Pancreas (tissue), 10 donors: ENCODE measurements around the gene DENND1B. TPM values are rescaled to one million over a fixed set of nuclear protein-coding genes. Genes with fewer than 3 reads are reported as not detected.

Experiments used
- ATAC-seq, 4 donors: fragments of 200-7000 bp; cut with Tn5 transposase; one replicate each; pipeline versions ENCODE4 v1.8.0 to v1.9.1; 2020; ENCODE audit warnings: mild to moderate bottlenecking in 4 of 4, moderate library complexity in 4 of 4
- DNase-seq, 6 donors: peaks; one replicate each; pipeline ENCODE4 v3.0.0-alpha.2; 2020
- FAIRE-seq: peaks from 2 replicates; lab custom pipeline; 2012; peaks lifted over from hg19 to GRCh38; lab: Jason Lieb, UNC
- H3K27ac ChIP-seq, 4 donors: fragments of 200-600 bp; sonication (generic); 1 replicate in 3 of 4; 2 replicates in 1 of 4; pipeline versions ENCODE4 v1.5.0 to v1.8.0; 2020
- H3K27me3 ChIP-seq, 4 donors: fragments of 200-600 bp; one replicate each; pipeline ENCODE4 v1.8.0; 2021
- H3K36me3 ChIP-seq, 3 donors: fragments of 200-600 bp; sonication (generic) in 1 of 3; one replicate each; pipeline versions ENCODE4 v1.5.0 to v1.8.0; 2020 to 2021
- H3K4me1 ChIP-seq, 3 donors: fragments of 200-600 bp; one replicate each; pipeline ENCODE4 v1.8.0; 2021
- H3K4me3 ChIP-seq, 4 donors: fragments of 200-600 bp; sonication (generic) in 2 of 4; one replicate each; pipeline versions ENCODE4 v1.5.0 to v1.8.0; 2020 to 2021
- H3K9me3 ChIP-seq, 4 donors: fragments of 200-600 bp; one replicate each; pipeline ENCODE4 v1.8.0; 2021
- CTCF ChIP-seq, 4 donors: fragments of 200-600 bp; sonication (generic) in 3 of 4; IDR thresholded peaks; one replicate each; pipeline versions ENCODE4 v1.5.0 to v1.8.0; 2021; ENCODE audit warnings: antibody characterized with exemption in 4 of 4
- WGBS, 2 donors: extraction: QIAGEN DNeasy Blood & Tissue Kit; methylation state at CpG; one replicate each; pipeline ENCODE4 v1.1.7; 2013; 5-methylcytosine and 5-hydroxymethylcytosine counted together
- intact Hi-C, 3 donors: fragments of 100-400 bp; cut with DNase I; formaldehyde crosslinking; loops; one replicate each; pipeline versions ENCODE4 v1.11.1 to v1.14.2; 2022
- polyA plus RNA-seq, 2 donors: library from polyadenylated mRNA; stranded (reverse); fragments of 200-250 nt; gene quantifications; one replicate each; pipeline ENCODE4 v1.2.3, GENCODE V29; 2013
- total RNA-seq, 6 donors: library from RNA; stranded (reverse); fragmentation: NEBNext Ultra II Directional in 4 of 6; extraction: Animal tissue kit (Norgen Biotek cat#: 25700) in 4 of 6; gene quantifications; one replicate each; pipeline versions ENCODE4 v1.2.1 to v1.2.4, GENCODE V29; 2021 to 2023
- donor health status: healthy with polysubstance abuse.
- donor health status: DM: no; HTN: no; CAD: no; lungs with moderate emphysema.
- donor health status: DM: no; HTN: no; CAD: no.
- donor health status: control.
- donor health status: control.
- donor health status: Bipolar disorder and iron deficiency.
- donor health status: DM: yes; HTN: yes; CAD: no.
- donor health status: DM: no; HTN: no; CAD: no.
- donor health status: DM: no; HTN: no; CAD: no.
- donor health status: DM: yes; HTN: yes; CAD: no.

DENND1B gene
- total and polyA plus RNA-seq, 8 donors = 3.1 to 16.8 (median 11.1) TPM

- intact Hi-C loops = loop anchor here in 2 of 3 donors (10.0 kb wide), 2 partner anchors 250 to 260 kb away; no protein-coding TSS in a partner anchor
- Histone ChIP-seq H3K36me3 (no peaks in the 10 kb centered on the region), H3K4me3 (no peak overlapping the region), H3K9me3 (no peaks in the 10 kb centered on the region), H3K4me1 (peaks cover 0 to 7% (median 0%) of the 10 kb centered on the region in 3 donors), H3K27ac (no peak overlapping the region), H3K27me3 (no peaks in the 10 kb centered on the region)
- 22 to 25% methylated on average over 3 of the region's 3 CpGs for WGBS, 2 donors
- DNase-seq (peak in 2 of 6 donors; percentile 13 to 31), FAIRE-seq (peak; percentile 41), ATAC-seq (peak; percentile 81 to 97 (median 94))
- peak in 3 of 4 donors; percentile 25 to 38 (median 36) for TF ChIP-seq CTCF (IDR thresholded peaks at IDR 0.05)
Observed at GRCh38 chr1:197614916-197615692, 160.2 kb downstream of the DENND1B start.

GRCh38 chr1:197606168-197606845 is 169.0 kb downstream of the DENND1B start:
- DNase-seq (no peak), ATAC-seq (no peak), FAIRE-seq (no peak)
- no peak for TF ChIP-seq CTCF (IDR thresholded peaks at IDR 0.05)
- H3K4me3 ChIP-seq = no peak overlapping the region
- no peak overlapping the region for H3K27ac ChIP-seq
- H3K27me3 ChIP-seq = no peaks in the 10 kb centered on the region
- H3K36me3 ChIP-seq = no peaks in the 10 kb centered on the region
- H3K9me3 ChIP-seq = no peaks in the 10 kb centered on the region
- intact Hi-C loops = no loop called here
- H3K4me1 ChIP-seq = peaks cover 0 to 10% (median 0%) of the 10 kb centered on the region in 3 donors
- WGBS, 2 donors = 87 to 89% methylated on average over 6 of the region's 6 CpGs

- Histone ChIP-seq H3K4me1 (peaks cover 0 to 10% (median 0%) of the 10 kb centered on the region in 3 donors), H3K4me3 (no peak overlapping the region), H3K27me3 (no peaks in the 10 kb centered on the region), H3K36me3 (no peaks in the 10 kb centered on the region), H3K9me3 (no peaks in the 10 kb centered on the region), H3K27ac (no peak overlapping the region)
- no peak for TF ChIP-seq CTCF (IDR thresholded peaks at IDR 0.05)
- DNase-seq (no peak), FAIRE-seq (no peak), ATAC-seq (no peak)
- intact Hi-C loops = no loop called here
- 97 to 98% methylated on average over 1 of the region's 1 CpG for WGBS, 2 donors
Observed at GRCh38 chr1:197604302-197604701, 171.0 kb downstream of the DENND1B start.

GRCh38 chr1:197600751-197601150 is 174.5 kb downstream of the DENND1B start:
- DNase-seq = no peak
- peaks cover 0 to 4% (median 0%) of the 10 kb centered on the region in 4 donors for H3K9me3 ChIP-seq
- intact Hi-C loops = no loop called here
- H3K4me1 ChIP-seq = peaks cover 0 to 7% (median 0%) of the 10 kb centered on the region in 3 donors
- no peaks in the 10 kb centered on the region for H3K36me3 ChIP-seq
- no peak overlapping the region for H3K27ac ChIP-seq
- 68 to 78% methylated on average over 3 of the region's 3 CpGs for WGBS, 2 donors
- no peak for FAIRE-seq
- no peak for TF ChIP-seq CTCF (IDR thresholded peaks at IDR 0.05)
- H3K4me3 ChIP-seq = no peak overlapping the region
- no peaks in the 10 kb centered on the region for H3K27me3 ChIP-seq
- no peak for ATAC-seq
